Stomach (tissue), 9 donors: ENCODE measurements around the gene ADAM19. TPM values are rescaled to one million over a fixed set of nuclear protein-coding genes. Genes with fewer than 3 reads are reported as not detected.

Source experiments
- DNase-seq, 2 donors: peaks; one replicate each; pipeline versions ENCODE4 v3.0.0 to v3.0.0-alpha.2; 2013 to 2019
- H3K27ac ChIP-seq, 5 donors: fragments of 200-600 bp in 4 of 5; sonication (generic) in 4 of 5; one replicate each; pipeline ENCODE4 v1.5.1; 2013 to 2019; ENCODE audit warnings: mild to moderate bottlenecking in 1 of 5, moderate library complexity in 1 of 5
- H3K27me3 ChIP-seq, 3 donors: fragments of 200-600 bp; sonication (generic); one replicate each; pipeline ENCODE4 v1.5.1; 2017 to 2019; ENCODE audit warnings: mixed run types in 1 of 3
- H3K36me3 ChIP-seq, 4 donors: fragments of 200-600 bp; sonication (generic); 1 replicate in 3 of 4; 2 replicates in 1 of 4; pipeline ENCODE4 v1.5.1; 2016 to 2019
- H3K4me1 ChIP-seq, 4 donors: fragments of 200-600 bp; sonication (generic); one replicate each; pipeline ENCODE4 v1.5.1; 2016 to 2019
- H3K4me3 ChIP-seq, 4 donors: fragments of 200-600 bp; sonication (generic) in 3 of 4; one replicate each; pipeline ENCODE4 v1.5.1; 2016 to 2019; ENCODE audit warnings: mild to moderate bottlenecking in 1 of 4
- H3K9me3 ChIP-seq, 4 donors: fragments of 200-600 bp; sonication (generic); one replicate each; pipeline ENCODE4 v1.5.1; 2016 to 2019
- EP300 ChIP-seq: sonication (generic); formaldehyde crosslinking; IDR thresholded peaks from one replicate; pipeline ENCODE4 v1.6.1; 2017; ENCODE audit warnings: antibody characterized with exemption
- POLR2A ChIP-seq, 4 donors: fragments of 450-650 bp; IDR thresholded peaks; one replicate each; pipeline ENCODE4 v1.6.1; 2016; ENCODE audit warnings: antibody characterized with exemption in 4 of 4, control low read depth in 2 of 4, mild to moderate bottlenecking in 1 of 4, moderate library complexity in 1 of 4
- POLR2AphosphoS5 ChIP-seq, 3 donors: sonication (generic); formaldehyde crosslinking; IDR thresholded peaks; one replicate each; pipeline ENCODE4 v1.6.1; 2016; ENCODE audit warnings: antibody characterized with exemption in 3 of 3
- WGBS, 5 donors: extraction: QIAGEN DNeasy Blood & Tissue Kit in 3 of 5; methylation state at CpG; one replicate each; pipeline versions ENCODE4 v1.1.5 to v1.1.7; 2013 to 2018; 5-methylcytosine and 5-hydroxymethylcytosine counted together
- intact Hi-C: fragments of 100-400 bp; cut with DNase I; formaldehyde crosslinking; loops from one replicate; pipeline ENCODE4 v1.15.1; 2023; ENCODE audit warnings: low total_unique reads
- polyA plus RNA-seq, 3 donors: library from polyadenylated mRNA; stranded (reverse); fragments of 200-250 nt; gene quantifications; one replicate each; pipeline ENCODE4 v1.2.3, GENCODE V29; 2013
- total RNA-seq, 5 donors: library from RNA; depleted of rRNA; stranded (reverse); fragments of >200 nt; gene quantifications; one replicate each; pipeline versions ENCODE4 v1.1.0 to v1.2.3, GENCODE V29; 2014 to 2016
- TF ChIP-seq, protein P1 (sequence below), 7 experiments: fragments of 450-650 bp in 4 of 7; fragments of 200-600 bp in 3 of 7; sonication (generic) in 3 of 7; IDR thresholded peaks; one replicate each; pipeline ENCODE4 v1.5.1; 2016 to 2019; ENCODE audit warnings: antibody characterized with exemption in 7 of 7, control low read depth in 2 of 7, mild to moderate bottlenecking in 1 of 7
- donor health status: healthy with polysubstance abuse.
- donor health status: Bipolar disorder and iron deficiency.
- donor health status: healthy.

Gene ADAM19
- total and polyA plus RNA-seq, 8 donors = 1.2 to 42.8 (median 6.4) TPM

- no peak overlapping the region for H3K4me3 ChIP-seq
- H3K36me3 ChIP-seq = peaks cover 0 to 21% (median 7%) of the 10 kb centered on the region in 4 donors
- no peak for TF ChIP-seq POLR2AphosphoS5 (IDR thresholded peaks at IDR 0.05)
- TF ChIP-seq POLR2A (IDR thresholded peaks at IDR 0.05) = no peak
- no peak for TF ChIP-seq EP300
- TF ChIP-seq, protein P1, sequence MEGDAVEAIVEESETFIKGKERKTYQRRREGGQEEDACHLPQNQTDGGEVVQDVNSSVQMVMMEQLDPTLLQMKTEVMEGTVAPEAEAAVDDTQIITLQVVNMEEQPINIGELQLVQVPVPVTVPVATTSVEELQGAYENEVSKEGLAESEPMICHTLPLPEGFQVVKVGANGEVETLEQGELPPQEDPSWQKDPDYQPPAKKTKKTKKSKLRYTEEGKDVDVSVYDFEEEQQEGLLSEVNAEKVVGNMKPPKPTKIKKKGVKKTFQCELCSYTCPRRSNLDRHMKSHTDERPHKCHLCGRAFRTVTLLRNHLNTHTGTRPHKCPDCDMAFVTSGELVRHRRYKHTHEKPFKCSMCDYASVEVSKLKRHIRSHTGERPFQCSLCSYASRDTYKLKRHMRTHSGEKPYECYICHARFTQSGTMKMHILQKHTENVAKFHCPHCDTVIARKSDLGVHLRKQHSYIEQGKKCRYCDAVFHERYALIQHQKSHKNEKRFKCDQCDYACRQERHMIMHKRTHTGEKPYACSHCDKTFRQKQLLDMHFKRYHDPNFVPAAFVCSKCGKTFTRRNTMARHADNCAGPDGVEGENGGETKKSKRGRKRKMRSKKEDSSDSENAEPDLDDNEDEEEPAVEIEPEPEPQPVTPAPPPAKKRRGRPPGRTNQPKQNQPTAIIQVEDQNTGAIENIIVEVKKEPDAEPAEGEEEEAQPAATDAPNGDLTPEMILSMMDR (IDR thresholded peaks at IDR 0.05) = no peak
- DNase-seq = no peak
- H3K27me3 ChIP-seq = no peaks in the 10 kb centered on the region
- no peaks in the 10 kb centered on the region for H3K9me3 ChIP-seq
- 56 to 80% (median 73%) methylated on average over 2 of the region's 2 CpGs for WGBS, 5 donors
- intact Hi-C loops = no loop called here
- peaks cover 7 to 90% (median 36%) of the 10 kb centered on the region in 4 donors for H3K4me1 ChIP-seq
- peak overlapping the region in 3 of 5 donors; percentile 44 to 92 (median 70) for H3K27ac ChIP-seq
Measured at GRCh38 chr5:157568720-157569119, 6.9 kb downstream of the ADAM19 start.

- no peak for DNase-seq
- Histone ChIP-seq H3K9me3 (no peaks in the 10 kb centered on the region), H3K27ac (peak overlapping the region in 3 of 5 donors; percentile 44 to 92 (median 70)), H3K4me3 (no peak overlapping the region), H3K27me3 (no peaks in the 10 kb centered on the region), H3K36me3 (peaks cover 0 to 21% (median 7%) of the 10 kb centered on the region in 4 donors), H3K4me1 (peaks cover 10 to 90% (median 40%) of the 10 kb centered on the region in 4 donors)
- TF ChIP-seq, protein P1 (IDR thresholded peaks at IDR 0.05) = no peak
- TF ChIP-seq POLR2A (IDR thresholded peaks at IDR 0.05) = no peak
- TF ChIP-seq POLR2AphosphoS5 (IDR thresholded peaks at IDR 0.05) = no peak
- TF ChIP-seq EP300 = no peak
- intact Hi-C loops = no loop called here
- 82 to 94% (median 85%) methylated on average over 4 of the region's 4 CpGs for WGBS, 5 donors
Measured at GRCh38 chr5:157568222-157568621, 7.4 kb downstream of the ADAM19 start.

- H3K27ac ChIP-seq = peak overlapping the region in 4 of 5 donors; percentile 25 to 70 (median 51)
- H3K36me3 ChIP-seq = peaks cover 0 to 21% (median 7%) of the 10 kb centered on the region in 4 donors
- TF ChIP-seq POLR2A (IDR thresholded peaks at IDR 0.05) (no peak), POLR2AphosphoS5 (IDR thresholded peaks at IDR 0.05) (peak in 2 of 3 donors; percentile 14 to 17), EP300 (no peak)
- TF ChIP-seq, protein P1 (IDR thresholded peaks at IDR 0.05) = no peak
Measured at GRCh38 chr5:157566902-157567489, 8.6 kb downstream of the ADAM19 start.

DNA sequence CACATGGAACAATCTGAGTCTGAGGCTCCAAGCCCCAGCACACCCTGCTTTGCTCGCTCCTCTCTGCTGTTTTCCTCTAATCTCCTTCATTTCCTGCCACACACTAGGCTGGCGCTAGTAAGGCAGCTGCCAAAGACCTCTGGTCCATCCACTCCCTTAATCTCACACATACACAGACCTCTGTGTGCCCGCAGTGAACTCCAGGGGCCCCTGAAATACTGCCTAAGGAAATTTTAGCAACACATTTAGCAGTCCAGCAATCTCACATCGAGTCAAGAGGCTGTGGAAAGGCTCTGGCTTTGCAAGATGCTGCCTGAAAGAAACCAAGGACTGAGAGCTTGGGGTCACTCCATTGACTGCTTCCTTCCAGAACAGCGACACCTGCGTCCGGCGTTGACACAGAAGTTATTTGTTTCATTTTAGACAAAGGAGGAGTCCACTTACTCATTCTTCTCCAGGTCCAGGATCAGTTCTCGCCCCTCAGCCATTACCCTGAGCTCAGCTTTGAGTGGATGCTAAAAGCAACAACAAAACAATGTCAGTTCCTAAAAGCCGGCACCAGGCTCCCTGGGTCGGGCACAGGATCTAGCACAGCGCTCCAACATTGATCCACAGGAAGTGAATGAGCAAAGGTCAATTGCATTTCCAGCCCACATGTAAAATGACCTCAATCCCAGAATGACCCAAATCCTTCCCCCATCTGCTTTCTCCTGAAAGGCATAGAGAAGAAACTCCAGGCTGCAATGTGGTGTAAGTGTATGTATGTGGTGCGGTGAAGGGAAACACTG, 11.5 kb downstream of the ADAM19 start:
- TF ChIP-seq, protein P1 (IDR thresholded peaks at IDR 0.05) = peak in 1 of 7 experiments; percentile 7
- no peak for TF ChIP-seq EP300
- Histone ChIP-seq H3K36me3 (peaks cover 0 to 15% (median 6%) of the 10 kb centered on the region in 4 donors), H3K27me3 (no peaks in the 10 kb centered on the region), H3K9me3 (no peaks in the 10 kb centered on the region), H3K4me3 (peak overlapping the region in 1 of 4 donors; percentile 7), H3K4me1 (peaks cover 31 to 88% (median 53%) of the 10 kb centered on the region in 4 donors), H3K27ac (peak overlapping the region; percentile 43 to 86 (median 74))
- intact Hi-C loops = no loop called here
- peak in 1 of 2 donors; percentile 55 for DNase-seq
- WGBS, 5 donors = 29 to 50% (median 38%) methylated on average over 13 of the region's 13 CpGs

More at GRCh38 chr5:157566902-157567489, 8.6 kb downstream of the ADAM19 start:
- intact Hi-C loops = no loop called here
- peaks cover 21 to 90% (median 46%) of the 10 kb centered on the region in 4 donors for H3K4me1 ChIP-seq
- WGBS, 5 donors = 61 to 86% (median 81%) methylated on average over 6 of the region's 6 CpGs
- no peak for DNase-seq
- H3K9me3 ChIP-seq = no peaks in the 10 kb centered on the region
- no peak overlapping the region for H3K4me3 ChIP-seq
- H3K27me3 ChIP-seq = no peaks in the 10 kb centered on the region
